Stimulated activated CD4-positive, alpha-beta T cell treated with anti-CD3 and anti-CD28 coated beads, Interleukin-15, amount 100 ng/mL, for 48 hours (primary cell): Measurements from ENCODE around the gene ACBD6.

Experiments used
- DNase-seq, 2 donors: peaks; one replicate each; pipeline ENCODE4 v3.0.0-alpha.2; 2020; ENCODE audit warnings: low read depth in 2 of 2

The ACBD6 gene

GRCh38 chr1:180239145-180240096 lies 263.0 kb downstream of the ACBD6 start:
- no peak for DNase-seq

- DNase-seq, result no peak
Measured at GRCh38 chr1:180238675-180239074, 263.7 kb downstream of the ACBD6 start.
